HG02970 (cell line): ENCODE measurements around the gene NCK2.
"Not testable (repeated sequence)": the region's sequence is repeated elsewhere in the genome, so short reads cannot be mapped to it uniquely, and the experiment has no call there.

Source experiments
- ATAC-seq: cut with Tn5 transposase; IDR thresholded peaks from one replicate; pipeline ENCODE4 v1.9.1; 2021; ENCODE audit warnings: mild to moderate bottlenecking, moderate library complexity, moderate number of reproducible peaks; ENCODE audit not compliant: unreplicated experiment, low FRiP score

The NCK2 gene

DNA sequence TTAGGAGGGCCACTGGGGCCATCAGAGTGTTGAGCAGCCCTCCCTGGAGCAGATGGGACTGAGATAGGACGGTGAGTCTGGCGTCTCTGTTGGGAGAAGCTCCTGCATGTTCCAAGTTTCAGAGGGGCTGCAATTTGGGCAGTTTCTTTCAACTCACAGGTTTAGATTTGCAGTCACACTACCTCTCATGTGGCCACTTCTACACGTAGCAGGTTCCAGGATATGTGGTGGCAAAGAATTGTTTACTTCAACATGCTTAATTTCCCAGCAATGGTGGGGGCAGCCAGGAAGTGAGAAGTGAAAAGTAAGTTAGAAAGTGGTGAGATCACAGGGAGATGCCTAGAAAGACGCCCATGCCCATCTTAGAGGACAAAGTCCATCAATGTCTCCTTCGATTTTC, 9.3 kb downstream of the NCK2 start:
- ATAC-seq = no peak

DNA sequence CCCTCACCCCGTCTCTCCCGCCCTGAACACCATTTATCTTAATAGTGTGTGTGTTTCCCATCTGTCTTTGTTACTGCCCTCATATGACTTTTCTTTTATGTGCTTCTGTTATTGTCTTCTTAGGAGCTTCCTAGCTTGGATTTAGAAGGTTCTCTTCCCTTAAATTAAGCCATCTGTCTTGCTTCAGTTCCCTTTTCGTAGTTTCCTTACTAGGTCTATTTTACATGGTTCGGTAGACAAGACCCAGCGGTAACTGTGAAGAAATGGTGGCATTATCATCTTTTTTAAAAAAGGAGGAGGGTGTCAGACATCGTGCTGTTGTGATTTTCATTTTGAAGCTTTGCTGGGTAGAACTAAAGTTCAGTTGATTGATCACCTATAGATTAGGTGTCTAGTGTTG, 10.3 kb downstream of the NCK2 start:
- no peak for ATAC-seq

DNA sequence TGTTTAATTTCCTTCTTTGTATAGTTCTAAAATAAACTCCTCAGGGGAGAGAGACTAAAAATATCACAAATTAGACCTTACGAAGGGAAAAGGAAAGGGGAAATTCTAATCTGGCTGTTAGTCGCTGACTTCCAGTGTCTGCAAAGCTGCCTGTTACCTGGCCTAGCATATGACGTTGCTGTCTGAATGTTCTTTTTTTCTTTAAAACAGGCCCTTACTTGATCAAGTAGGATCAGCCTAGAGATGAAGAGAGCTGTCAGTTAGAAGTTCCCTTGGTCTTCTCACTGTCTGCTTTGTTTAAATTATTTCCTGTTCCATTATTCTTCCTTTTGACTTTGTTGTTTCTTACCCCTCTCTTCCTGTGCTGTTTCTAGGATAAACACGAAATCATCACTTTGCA, 11.2 kb downstream of the NCK2 start:
- ATAC-seq = no peak

DNA sequence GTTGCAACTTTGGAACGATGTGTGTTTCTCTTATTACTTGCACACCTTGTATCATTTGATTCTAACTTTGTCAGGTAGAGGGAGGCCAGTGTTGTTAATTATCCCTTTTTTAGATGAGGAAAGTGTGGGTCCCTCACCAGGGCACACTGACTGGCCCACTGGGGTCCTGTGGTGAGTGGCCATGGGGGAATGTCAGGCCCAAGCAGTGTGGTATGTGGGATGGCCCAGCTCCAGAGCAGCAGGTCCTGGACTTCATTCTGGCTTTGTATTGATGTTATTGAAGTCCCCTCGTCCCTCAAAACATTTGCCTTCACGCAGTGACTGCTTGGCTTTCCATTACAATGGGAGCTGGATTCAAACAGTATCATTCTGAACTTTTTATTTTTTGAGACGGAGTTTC, 11.7 kb downstream of the NCK2 start:
- ATAC-seq = no peak

DNA sequence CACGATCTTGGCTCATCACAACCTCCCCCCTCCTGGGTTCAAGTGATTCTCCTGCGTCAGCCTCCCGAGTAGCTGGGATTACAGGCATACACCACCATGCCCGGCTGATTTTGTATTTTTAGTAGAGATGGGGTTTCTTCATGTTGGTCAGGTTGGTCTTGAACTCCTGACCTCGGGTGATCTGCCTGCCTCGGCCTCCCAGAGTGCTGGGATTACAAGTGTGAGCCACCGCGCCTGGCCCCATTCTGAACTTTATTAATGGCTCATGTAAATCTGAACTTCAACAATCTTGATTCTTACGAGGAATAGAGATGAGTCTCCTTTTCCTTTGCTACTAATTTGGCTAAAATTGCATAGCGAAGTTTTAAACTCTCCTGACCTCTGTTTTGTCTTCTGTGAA, 12.2 kb downstream of the NCK2 start:
- not testable (repeated sequence) for ATAC-seq

DNA sequence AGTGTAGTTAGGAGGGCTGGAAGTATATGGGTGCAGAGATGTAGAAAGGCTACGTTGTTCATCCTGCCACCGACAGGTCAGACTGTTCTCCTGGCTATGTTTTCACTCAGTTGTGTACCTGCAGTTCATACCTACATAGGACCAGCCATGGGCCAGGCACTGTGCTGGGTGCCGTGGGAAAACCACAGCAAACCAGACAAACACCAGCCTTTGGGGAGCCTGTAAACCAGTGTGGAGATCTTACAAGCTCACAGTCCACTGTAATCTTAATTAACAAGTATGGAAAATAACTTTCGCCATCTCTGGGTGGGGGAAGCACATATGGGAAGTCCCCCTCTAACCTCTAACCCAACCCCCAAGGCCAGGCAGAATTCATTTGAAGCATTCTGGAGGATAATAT, 12.7 kb downstream of the NCK2 start:
- ATAC-seq = no peak

DNA sequence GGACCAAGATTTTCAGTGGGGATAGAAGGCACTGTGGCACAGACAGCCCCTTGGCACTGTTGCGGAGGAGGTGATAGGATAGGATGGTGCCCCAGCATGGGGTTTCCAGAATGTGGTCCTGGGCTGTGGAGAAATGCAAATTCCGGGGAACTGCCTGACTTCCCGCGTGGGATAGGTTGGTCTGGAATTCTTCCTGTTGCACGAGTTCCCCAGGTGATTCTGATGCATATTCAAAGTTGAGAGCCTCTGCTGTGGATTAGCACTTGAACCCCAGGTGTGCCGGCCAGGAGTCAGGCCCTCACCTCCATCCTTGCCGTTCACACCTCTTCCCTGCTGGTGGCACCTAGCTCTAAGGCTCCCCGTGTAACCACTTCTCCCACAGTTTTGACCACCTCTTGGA, 15.5 kb downstream of the NCK2 start:
- ATAC-seq = no peak

DNA sequence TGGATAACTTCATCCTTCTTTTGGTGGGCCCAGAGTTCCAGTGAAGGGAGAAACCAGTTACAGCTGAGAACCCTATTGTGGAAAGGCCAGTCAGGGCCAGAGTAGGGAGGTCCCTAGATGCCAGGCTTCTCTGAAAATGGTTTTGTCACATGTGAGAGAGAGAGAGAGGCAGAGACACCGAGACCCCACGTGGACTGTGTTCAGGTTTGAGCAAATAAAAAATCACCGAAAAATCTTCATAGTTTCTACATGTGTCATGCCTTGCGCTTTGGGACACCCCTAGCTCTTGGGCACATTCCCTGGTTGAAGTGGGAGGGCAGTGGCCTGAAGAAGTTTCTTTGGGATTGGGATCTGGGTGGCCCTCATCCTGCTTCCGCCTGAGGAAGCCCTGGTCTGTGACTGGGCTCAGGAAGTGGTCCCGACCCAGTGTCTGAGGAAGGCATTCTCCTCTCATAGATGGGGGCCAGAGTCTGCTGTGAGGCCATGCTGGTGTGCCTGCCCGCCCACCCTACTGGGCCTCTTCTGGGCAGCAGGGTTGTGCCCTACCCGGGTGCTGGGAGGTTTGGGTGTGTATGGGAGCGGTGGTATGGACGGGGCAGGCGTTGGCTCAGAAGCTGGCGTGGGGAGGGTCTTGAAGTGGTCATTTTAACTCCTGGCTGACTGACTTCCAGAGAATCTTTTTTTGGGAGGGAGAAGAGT, 16.1 kb downstream of the NCK2 start:
- ATAC-seq = no peak

DNA sequence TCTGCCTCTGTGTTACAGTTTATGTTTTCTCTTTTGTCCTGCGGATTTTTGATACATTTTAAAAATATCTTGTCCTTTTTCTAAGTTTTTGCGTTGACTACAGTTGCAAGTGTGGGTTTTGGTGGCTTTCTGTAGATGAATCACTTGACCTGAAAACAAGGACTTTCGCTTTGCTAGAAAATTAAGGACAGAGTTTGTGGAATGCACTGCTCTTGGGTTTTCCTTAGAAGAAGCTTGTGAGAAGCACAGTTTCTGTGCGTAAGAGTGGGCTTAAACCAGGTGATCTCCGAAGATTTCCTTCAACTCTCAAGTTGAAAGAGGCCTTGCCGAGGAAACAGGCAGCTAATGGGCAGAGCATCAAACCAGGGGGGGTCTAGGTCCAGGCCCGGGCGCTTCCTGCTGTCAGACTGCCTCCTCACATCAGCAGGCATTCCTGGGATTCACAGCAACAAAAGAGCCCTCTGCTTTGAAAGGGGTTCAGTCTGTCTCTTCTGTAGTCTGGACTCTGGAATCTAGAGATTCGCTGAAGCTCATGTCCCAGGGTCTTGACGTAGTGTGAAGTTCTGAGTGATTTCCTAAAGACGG, 17.3 kb downstream of the NCK2 start:
- no peak for ATAC-seq

DNA sequence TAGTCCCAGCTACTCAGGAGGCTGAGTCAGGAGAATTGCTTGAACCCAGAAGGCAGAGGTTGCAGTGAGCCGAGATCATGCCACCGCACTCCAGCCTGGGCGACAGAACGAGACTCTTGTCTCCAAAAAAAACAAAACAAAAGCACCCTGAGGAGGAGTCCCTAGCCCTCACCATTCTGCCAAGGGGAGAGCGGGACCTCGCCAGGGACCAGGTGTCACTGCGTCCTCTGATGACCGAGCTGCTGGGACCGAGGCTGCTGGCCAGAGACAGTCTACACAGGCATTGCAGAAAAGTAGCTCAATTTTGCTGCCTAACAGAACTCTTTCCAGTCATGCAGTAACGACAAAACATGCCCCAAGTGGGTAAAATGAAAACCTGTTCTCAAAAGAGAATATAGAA, 18.4 kb downstream of the NCK2 start:
- ATAC-seq = no peak

DNA sequence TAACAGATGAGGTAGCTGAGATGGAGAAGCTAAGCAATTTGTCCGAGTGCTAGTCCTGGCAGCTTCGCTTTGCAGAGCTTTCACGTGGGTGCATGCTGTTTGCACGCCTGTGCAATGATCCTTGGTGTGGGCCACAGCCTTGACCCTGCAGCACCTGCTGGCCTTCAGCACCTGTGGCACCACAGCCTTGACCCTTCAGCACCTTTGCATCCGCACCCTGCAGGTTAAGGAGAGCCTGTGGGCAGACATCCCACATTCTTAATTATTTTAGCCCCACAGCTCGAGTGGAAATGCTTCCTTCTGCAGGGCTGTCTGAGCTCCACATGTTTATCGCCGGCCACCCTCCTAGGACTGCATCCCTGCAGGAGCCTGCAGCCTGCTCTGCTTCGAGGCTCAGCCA, 19.3 kb downstream of the NCK2 start:
- ATAC-seq = no peak

DNA sequence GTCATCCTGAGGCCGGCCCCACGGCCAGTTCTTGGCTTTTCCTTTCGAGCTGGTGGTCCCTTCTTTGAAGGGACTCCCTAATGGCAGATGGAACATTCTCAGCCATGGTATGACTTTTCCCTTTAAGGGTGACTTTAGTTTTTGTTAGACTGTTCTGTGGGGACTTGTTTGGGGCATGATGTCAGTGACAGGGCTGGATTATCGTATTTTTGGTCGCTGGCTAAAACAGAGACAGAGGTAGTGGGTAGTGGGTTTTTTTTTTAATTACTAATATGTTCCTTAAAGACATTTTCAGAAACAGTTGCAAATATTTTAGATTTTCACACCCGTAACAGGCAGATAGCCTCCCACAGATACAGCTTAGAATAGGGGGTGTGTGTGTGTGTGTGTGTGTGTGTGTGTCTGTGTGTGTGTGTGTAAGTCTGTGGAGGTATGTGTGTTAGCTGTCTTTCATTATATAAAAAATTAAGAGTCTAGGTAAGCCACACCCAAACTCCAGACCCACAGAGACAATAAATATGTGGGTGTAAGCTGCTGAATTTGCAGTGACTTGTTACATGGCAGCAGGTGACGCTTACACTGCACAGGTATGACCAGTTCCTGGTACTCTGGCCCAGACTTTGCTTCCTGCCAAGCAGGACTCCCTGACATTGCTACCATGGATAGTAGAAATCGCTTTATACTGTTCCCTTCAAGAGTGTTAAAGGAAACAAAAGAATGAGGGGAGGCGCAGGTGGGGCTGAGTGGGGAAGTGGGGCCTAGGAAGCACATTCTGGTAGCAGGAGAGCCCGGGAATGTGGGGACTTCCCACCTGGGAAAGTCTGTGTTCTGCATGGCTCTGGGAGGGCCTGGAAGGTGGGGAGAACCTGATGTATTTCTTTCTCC, 20.9 kb downstream of the NCK2 start:
- ATAC-seq = no peak

DNA sequence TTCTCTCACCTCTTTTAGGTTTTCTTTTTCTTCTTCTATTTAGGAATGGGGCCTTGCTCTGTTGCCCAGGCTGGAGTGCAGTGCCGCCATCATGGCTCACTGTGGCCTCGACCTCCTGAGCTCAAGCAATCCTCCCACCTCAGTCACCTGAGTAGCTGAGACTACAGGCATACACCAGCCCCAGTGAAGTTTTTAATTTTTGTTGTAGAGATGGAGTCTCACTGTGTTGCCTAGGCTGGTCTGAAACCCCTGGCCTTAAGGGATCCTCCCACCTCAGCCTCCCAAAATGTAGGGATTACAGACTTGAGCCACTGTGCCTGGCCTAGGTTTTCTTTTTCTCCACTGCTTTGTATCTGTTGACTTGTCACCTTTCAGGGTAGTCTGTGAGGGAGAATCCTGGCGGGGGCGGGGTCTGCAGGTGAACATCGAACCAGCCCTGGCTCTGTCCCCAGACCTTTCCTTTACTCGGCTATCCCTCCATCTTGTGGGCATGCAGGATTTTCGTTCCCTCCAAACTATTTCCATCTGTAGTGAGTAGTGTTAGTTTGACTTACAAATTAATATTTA, 21.7 kb downstream of the NCK2 start:
- no peak for ATAC-seq

DNA sequence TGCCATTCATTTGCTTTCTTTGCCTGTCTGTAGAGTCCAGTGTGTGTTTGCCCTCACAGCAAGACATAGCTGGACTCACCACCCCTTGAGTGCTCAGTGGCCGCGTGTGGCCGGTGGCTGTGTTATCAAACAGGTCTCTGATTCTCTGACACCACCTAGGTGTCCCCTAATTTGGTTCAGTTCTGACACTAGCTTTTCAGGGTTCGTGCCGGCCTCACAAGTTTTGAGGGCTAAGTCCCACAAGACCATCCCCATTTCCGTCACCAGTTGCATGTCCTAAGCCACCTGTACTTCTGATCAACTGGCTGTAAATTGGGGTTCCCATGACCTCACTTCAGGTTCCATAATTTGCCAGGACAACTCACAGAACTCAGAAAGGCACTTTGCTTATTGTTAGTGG, 23.5 kb downstream of the NCK2 start:
- no peak for ATAC-seq

DNA sequence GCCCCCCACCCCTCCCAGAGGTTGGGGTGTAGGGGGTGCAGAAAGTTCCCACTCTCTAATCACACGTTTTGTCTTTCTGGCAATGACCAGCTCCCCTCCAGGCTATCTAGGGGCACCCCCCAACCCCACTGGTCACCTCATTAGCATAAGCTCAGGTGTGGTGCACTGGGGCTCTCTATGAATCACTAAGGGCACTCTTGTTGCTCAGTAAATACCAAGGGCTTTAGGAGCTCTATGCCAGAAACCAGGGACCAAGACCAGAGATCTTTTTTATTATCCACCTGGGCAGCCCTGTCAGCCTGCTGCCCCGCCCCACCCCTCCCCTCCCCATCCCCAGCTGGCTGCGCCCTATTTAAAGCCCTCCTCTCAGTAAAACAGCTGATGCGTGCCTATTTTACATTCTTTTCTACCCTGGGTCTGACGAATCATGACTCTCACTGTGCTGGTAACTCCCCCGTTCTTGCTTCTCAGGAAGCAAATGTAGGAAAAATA, 24.3 kb downstream of the NCK2 start:
- ATAC-seq = no peak

DNA sequence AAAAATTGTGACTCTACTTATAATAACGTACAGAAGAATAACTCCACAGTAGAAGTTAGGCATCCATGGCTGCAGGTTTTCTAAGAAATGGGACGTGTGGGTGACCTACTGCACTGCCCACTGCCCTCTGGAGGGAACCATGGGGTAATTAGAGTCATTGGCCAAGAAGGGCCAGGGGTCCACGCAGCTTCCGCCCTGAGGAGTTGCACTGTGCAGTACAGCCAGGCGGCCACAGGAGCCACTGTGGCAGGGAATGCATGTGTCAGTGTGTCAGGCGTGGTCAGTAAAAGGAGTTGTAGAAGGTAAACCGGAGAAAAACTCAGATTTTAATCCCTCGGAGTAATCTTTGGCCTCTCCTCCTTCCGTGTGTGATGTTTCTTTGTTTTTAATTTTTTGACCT, 24.8 kb downstream of the NCK2 start:
- no peak for ATAC-seq

DNA sequence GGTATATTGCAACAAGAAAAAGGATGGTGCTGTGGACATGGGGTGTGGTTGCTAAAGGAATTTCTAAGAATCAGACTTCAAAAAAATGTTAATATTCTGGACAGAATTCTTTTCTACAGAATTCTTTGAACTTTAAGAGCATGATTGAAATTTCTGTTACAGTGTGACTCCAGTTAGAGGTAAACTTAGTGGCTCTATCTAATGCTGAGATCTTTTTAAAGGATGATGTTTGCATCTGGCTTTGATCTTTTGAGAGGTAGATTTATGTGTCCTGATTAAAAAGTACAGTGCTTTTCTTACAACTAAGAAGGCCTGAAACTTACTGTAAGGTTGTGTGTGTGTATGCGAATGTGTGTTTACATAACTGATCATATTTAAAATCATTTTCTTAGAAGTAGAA, 25.4 kb downstream of the NCK2 start:
- no peak for ATAC-seq

DNA sequence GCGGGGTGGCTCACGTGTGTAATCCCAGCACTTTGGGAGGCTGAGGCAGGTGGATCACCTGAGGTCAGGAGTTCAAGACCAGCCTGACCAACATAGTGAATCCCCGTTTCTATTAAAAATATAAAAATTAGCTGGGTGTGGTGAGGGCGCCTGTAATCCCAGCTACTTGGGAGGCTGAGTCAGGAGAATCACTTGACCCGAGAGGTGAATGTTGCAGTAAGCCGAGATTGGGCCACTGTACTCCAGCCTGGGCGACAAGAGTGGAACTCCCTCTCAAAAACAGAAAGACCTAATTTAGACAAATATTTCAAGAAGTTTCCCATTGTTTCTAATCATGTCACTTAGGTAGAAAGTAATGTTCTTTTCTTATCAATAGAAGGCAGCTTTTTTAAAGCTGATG, 26.6 kb downstream of the NCK2 start:
- ATAC-seq = not testable (repeated sequence)

DNA sequence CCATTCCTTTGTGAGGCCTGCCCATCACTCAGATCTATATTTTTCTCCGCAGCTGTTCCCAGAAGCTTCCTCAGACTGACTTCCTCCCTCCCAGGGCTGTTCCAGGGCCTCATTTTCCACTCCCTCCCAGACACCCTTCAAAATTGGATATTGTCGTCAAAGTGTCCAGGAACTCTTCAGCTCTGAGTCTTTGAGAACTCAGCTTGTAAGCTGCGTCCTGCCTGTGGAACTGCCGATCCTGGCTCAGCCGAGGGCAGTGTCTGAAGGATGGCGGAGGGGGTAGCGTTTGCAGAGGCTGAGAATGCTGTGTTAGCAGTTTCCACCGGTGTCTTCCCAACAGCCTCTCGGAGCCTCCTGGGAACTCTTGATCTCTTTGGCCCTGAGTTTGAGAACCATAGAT, 27.1 kb downstream of the NCK2 start:
- no peak for ATAC-seq

DNA sequence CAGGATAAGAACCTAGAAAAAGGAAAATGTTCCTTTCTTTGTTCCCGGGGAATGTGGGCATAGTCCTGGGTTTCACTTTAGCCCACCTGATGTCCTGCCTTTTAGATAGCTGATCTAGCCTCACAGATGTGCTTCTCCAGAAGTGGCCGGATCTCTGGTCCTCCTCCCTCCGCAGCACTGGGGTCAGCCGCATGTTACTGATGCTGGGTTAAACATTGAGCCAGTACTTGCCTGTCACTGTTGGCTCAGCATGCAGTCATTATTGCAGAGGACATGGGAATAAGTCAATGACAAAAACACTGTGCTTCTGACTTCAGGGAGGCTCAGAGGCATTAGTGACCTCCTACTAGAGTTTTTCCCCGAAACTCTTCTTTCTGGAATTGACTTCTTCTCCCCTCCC, 27.6 kb downstream of the NCK2 start:
- no peak for ATAC-seq

DNA sequence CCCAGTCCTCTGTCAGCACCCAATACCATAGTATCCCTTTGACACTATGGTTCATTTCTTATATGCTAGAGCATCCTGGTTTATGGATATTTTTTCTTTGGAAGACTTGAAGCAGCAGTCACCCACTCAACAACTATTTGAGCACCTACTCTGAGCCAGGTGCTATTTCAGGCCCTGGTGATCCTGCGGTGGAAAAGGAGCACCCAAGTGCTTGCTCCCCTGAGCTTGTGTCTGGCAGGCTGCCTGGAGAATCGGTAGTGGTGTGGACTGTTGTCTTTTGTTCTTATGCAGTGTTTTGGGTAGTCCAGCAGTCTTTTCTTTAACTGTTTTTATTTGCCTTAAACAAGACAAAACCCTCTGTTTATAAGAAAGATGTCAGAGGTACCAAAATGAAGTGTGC, 28.9 kb downstream of the NCK2 start:
- no peak for ATAC-seq
